Measurements from ENCODE around the gene BID. TPM values are rescaled to one million over a fixed set of nuclear protein-coding genes. Genes with fewer than 3 reads are reported as not detected.

Gene BID
- total and polyA plus RNA-seq, 8 donors, result 3.2 to 15.7 (median 7.9) TPM

DNA sequence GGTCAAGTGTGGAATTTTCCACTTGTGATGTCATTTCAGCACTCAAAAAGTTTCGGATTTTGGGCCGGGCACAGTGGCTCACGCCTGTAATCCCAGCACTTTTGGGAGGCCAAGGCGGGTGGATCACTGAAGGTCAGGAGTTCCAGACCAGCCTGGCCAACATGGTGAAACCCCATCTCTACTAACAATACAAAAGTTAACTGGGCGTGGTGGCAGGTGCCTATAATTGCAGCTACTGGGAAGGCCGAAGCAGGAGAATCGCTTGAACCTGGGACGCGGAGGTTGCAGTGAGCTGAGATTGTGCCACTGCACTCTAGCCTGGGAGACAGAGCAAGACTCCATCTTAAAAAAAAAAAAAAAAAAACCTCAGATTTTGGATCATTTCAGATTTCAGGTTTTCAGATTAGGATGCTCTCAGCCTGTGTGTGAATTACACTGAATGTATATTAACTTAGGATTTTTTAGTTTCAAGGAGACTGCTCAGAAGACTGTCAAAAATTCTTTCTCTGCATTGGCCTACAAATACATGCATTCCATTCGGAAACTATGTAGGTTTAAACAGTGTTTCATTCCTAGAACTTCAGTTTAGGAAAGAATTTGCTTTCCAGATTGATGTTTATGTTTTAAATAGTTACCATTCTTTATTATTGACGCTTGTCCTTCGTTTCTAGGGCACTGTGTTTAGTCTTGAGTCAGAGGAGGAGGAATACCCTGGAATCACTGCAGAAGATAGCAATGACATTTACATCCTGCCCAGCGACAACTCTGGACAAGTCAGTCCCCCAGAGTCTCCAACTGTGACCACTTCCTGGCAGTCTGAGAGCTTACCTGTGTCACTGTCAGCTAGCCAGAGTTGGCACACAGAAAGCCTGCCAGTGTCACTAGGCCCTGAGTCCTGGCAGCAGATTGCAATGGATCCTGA, 48.0 kb downstream of the BID start:
- no peaks in the 10 kb centered on the region for H3K4me1 ChIP-seq
- ATAC-seq (no peak), DNase-seq (no peak), FAIRE-seq (no peak)
- no peaks in the 10 kb centered on the region for H3K27me3 ChIP-seq
- H3K9me3 ChIP-seq, result no peaks in the 10 kb centered on the region
- H3K27ac ChIP-seq, result no peak overlapping the region
- H3K36me3 ChIP-seq, result peaks cover 0 to 36% (median 16%) of the 10 kb centered on the region in 3 donors
- TF ChIP-seq, protein P1, sequence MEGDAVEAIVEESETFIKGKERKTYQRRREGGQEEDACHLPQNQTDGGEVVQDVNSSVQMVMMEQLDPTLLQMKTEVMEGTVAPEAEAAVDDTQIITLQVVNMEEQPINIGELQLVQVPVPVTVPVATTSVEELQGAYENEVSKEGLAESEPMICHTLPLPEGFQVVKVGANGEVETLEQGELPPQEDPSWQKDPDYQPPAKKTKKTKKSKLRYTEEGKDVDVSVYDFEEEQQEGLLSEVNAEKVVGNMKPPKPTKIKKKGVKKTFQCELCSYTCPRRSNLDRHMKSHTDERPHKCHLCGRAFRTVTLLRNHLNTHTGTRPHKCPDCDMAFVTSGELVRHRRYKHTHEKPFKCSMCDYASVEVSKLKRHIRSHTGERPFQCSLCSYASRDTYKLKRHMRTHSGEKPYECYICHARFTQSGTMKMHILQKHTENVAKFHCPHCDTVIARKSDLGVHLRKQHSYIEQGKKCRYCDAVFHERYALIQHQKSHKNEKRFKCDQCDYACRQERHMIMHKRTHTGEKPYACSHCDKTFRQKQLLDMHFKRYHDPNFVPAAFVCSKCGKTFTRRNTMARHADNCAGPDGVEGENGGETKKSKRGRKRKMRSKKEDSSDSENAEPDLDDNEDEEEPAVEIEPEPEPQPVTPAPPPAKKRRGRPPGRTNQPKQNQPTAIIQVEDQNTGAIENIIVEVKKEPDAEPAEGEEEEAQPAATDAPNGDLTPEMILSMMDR (IDR thresholded peaks at IDR 0.05), result no peak
- no peak overlapping the region for H3K4me3 ChIP-seq
- intact Hi-C loops (cut with DNase I), result no loop called here
- 87 to 90% methylated on average over 13 of the region's 13 CpGs for WGBS, 2 donors

DNA sequence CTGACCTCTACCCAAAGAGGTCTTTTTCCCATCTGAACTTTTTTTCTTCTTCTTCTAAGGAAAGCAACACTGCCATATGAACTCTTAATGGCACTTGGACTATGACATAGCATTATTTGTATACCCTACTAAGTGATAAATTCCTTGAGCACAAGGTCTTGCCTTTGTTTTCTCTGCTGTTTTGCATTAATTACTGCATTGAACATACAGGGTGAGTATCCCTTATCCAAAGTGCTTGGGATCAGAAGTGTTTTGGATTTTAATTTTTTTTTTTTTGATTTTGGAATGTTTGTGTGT, 48.8 kb downstream of the BID start:
- Histone ChIP-seq H3K27me3 (no peaks in the 10 kb centered on the region), H3K4me3 (no peak overlapping the region), H3K27ac (no peak overlapping the region), H3K4me1 (no peaks in the 10 kb centered on the region), H3K36me3 (peaks cover 0 to 36% (median 16%) of the 10 kb centered on the region in 3 donors), H3K9me3 (no peaks in the 10 kb centered on the region)
- FAIRE-seq, result no peak
- TF ChIP-seq, protein P1 (IDR thresholded peaks at IDR 0.05), result no peak
- no peak for ATAC-seq
- intact Hi-C loops (cut with DNase I), result no loop called here
- DNase-seq, result no peak

DNA sequence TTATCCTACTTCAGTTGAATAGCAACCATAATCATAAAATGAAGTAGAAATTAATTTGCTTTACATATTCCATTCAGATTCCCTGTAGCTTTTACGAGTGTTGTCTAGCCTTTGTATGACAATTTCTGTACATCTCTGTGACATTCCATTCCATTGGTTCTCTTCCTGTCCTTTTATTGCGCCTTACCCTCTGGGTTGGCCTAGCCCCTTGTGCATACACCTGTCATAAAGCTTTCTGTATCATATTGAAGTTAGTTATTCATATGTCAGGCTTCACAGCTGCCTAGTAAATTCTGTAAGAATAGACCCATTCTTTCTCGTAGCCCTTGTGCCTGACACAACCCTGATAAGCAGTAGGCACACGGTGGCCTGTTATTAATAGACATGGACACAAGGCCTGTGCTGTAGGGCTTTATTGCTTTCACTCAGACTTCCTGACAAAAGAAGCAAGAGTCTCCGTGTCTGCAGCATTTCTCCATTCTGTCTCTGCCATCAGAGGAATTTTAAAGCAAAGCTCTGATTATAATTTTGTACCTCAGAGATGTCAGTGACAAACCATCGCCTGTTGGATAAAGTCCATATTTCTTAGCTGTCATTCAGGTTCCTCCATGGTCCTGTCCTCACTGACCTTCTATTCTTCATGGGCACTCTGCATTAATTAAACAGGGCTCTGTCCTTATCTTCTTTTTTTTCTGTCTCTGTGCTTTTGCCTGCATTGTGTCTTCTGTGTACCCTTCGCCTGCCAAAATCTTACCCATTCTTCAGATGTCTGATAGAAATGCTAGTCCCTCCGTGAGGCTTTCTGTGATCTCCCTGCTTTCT, 49.4 kb downstream of the BID start:
- Histone ChIP-seq H3K27ac (no peak overlapping the region), H3K4me1 (no peaks in the 10 kb centered on the region), H3K4me3 (no peak overlapping the region), H3K27me3 (no peaks in the 10 kb centered on the region), H3K36me3 (peaks cover 0 to 32% (median 16%) of the 10 kb centered on the region in 3 donors), H3K9me3 (no peaks in the 10 kb centered on the region)
- intact Hi-C loops (cut with DNase I), result no loop called here
- TF ChIP-seq, protein P1 (IDR thresholded peaks at IDR 0.05), result no peak
- WGBS, 2 donors, result 61 to 67% methylated on average over 8 of the region's 8 CpGs
- ATAC-seq (peak in 2 of 4 donors; percentile 46 to 69), FAIRE-seq (no peak), DNase-seq (no peak)

DNA sequence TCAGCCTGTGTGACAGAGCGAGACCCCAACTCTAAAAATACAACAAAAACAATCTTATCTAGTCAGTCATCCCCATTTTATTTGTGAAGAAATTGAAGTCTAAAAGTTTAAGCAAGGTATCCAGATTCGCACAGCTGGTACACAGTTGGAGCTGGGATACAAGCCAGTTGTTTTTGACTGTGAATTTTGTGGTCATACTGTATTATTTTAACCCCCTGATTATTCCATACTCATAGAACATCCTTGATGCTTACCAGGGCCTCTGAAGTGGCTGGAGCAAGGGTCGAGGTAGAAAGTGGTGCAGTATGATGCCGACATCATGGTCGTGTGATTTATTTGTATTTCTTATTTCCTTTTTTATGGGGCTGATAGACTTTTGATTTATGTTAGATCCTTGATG, 50.0 kb downstream of the BID start:
- no peak overlapping the region for H3K4me3 ChIP-seq
- FAIRE-seq (no peak), DNase-seq (no peak), ATAC-seq (no peak)
- intact Hi-C loops (cut with DNase I), result no loop called here
- TF ChIP-seq, protein P1 (IDR thresholded peaks at IDR 0.05), result no peak
- no peak overlapping the region for H3K27ac ChIP-seq
- H3K27me3 ChIP-seq, result no peaks in the 10 kb centered on the region
- no peaks in the 10 kb centered on the region for H3K4me1 ChIP-seq
- peaks cover 0 to 26% (median 13%) of the 10 kb centered on the region in 3 donors for H3K36me3 ChIP-seq
- WGBS, 2 donors, result 90 to 91% methylated on average over 5 of the region's 5 CpGs
- no peaks in the 10 kb centered on the region for H3K9me3 ChIP-seq

All from pancreas (tissue), 10 donors.